Measurements from ENCODE around the gene SLC6A13.
"Not testable (repeated sequence)": the region's sequence is repeated elsewhere in the genome, so short reads cannot be mapped to it uniquely, and the experiment has no call there.

SLC6A13 gene

GRCh38 chr12:262817-263216 lies at the start of gene SLC6A13:
Gene SLC6A13 (minus strand): TSS chr12:262836. CDS start chr12:260052, 2,784 bp downstream.
- DNase-seq = no peak

GRCh38 chr12:308511-308910 lies 45.9 kb upstream of the SLC6A13 start:
- no peak for DNase-seq

- DNase-seq = no peak
Measured at GRCh38 chr12:307406-307805, 44.8 kb upstream of the SLC6A13 start.

- DNase-seq = peak; percentile 26
Measured at GRCh38 chr12:304805-305204, 42.2 kb upstream of the SLC6A13 start.

GRCh38 chr12:302766-303165 lies 40.1 kb upstream of the SLC6A13 start:
- not testable (repeated sequence) for DNase-seq

GRCh38 chr12:300166-300565 lies 37.5 kb upstream of the SLC6A13 start:
- not testable (repeated sequence) for DNase-seq

GRCh38 chr12:299511-299910 lies 36.9 kb upstream of the SLC6A13 start:
- not testable (repeated sequence) for DNase-seq

- not testable (repeated sequence) for DNase-seq
Measured at GRCh38 chr12:298059-298458, 35.4 kb upstream of the SLC6A13 start.

GRCh38 chr12:295132-295531 lies 32.5 kb upstream of the SLC6A13 start:
- DNase-seq = no peak

GRCh38 chr12:293199-293598 lies 30.6 kb upstream of the SLC6A13 start:
- DNase-seq = no peak

GRCh38 chr12:292186-292585 lies 29.6 kb upstream of the SLC6A13 start:
- DNase-seq = no peak

GRCh38 chr12:291153-291723 lies 28.6 kb upstream of the SLC6A13 start:
- no peak for DNase-seq

- DNase-seq = no peak
Measured at GRCh38 chr12:288687-289086, 26.1 kb upstream of the SLC6A13 start.

- DNase-seq = no peak
Measured at GRCh38 chr12:286531-287300, 24.1 kb upstream of the SLC6A13 start.

- DNase-seq = no peak
Measured at GRCh38 chr12:278046-278445, 15.4 kb upstream of the SLC6A13 start.

GRCh38 chr12:275812-276211 lies 13.2 kb upstream of the SLC6A13 start:
- DNase-seq = no peak

- no peak for DNase-seq
Measured at GRCh38 chr12:273382-273781, 10.7 kb upstream of the SLC6A13 start.

- no peak for DNase-seq
Measured at GRCh38 chr12:272942-273341, 10.3 kb upstream of the SLC6A13 start.

- DNase-seq = no peak
Measured at GRCh38 chr12:271161-271560, 8.5 kb upstream of the SLC6A13 start.

- DNase-seq = no peak
Measured at GRCh38 chr12:269191-269590, 6.6 kb upstream of the SLC6A13 start.

- DNase-seq = no peak
Measured at GRCh38 chr12:268483-268840, 5.8 kb upstream of the SLC6A13 start.

- DNase-seq = no peak
Measured at GRCh38 chr12:267581-268482, 5.2 kb upstream of the SLC6A13 start.

GRCh38 chr12:265096-265495 lies 2.5 kb upstream of the SLC6A13 start:
- DNase-seq = no peak

- DNase-seq = no peak
Measured at GRCh38 chr12:264269-264668, 1.6 kb upstream of the SLC6A13 start.
